Upper lobe of right lung (tissue), 1 donor: ENCODE measurements around the gene SECTM1. TPM values are rescaled to one million over a fixed set of nuclear protein-coding genes. Genes with fewer than 3 reads are reported as not detected.

Experiments used
- ATAC-seq: fragments of 200-7000 bp; cut with Tn5 transposase; one replicate; pipeline ENCODE4 v1.9.1; 2020; ENCODE audit warnings: mild to moderate bottlenecking, moderate library complexity
- DNase-seq: peaks from one replicate; pipeline ENCODE4 v3.0.0-alpha.2; 2020
- H3K27ac ChIP-seq: fragments of 200-600 bp; one replicate; pipeline ENCODE4 v1.8.0; 2022
- H3K27me3 ChIP-seq: fragments of 200-600 bp; one replicate; pipeline ENCODE4 v1.8.0; 2022; ENCODE audit warnings: mild to moderate bottlenecking
- H3K36me3 ChIP-seq: fragments of 200-600 bp; one replicate; pipeline ENCODE4 v1.8.0; 2022
- H3K4me1 ChIP-seq: fragments of 200-600 bp; one replicate; pipeline ENCODE4 v1.8.0; 2022
- H3K4me3 ChIP-seq: fragments of 200-600 bp; one replicate; pipeline ENCODE4 v1.8.0; 2022; ENCODE audit warnings: mild to moderate bottlenecking
- H3K9me3 ChIP-seq: fragments of 200-600 bp; one replicate; pipeline ENCODE4 v1.8.0; 2022
- intact Hi-C: fragments of 100-400 bp; cut with DNase I; formaldehyde crosslinking; loops from one replicate; pipeline ENCODE4 v1.11.0; 2022
- total RNA-seq: library from RNA; stranded (reverse); fragmentation: NEBNext Ultra II Directional; extraction: Animal tissue kit (Norgen Biotek cat#: 25700); gene quantifications from one replicate; pipeline ENCODE4 v1.2.1, GENCODE V29; 2021
- TF ChIP-seq, protein P1 (sequence below): fragments of 200-600 bp; IDR thresholded peaks from one replicate; pipeline ENCODE4 v1.8.0; 2022; ENCODE audit warnings: antibody characterized with exemption
- donor health status: DM: no; HTN: yes; CAD: no; lungs with severe emphysema.

Gene SECTM1
- total RNA-seq, 1 donor from 2014 or later: 26.4 TPM

- DNase-seq (peak; percentile 89), ATAC-seq (peak; percentile 91)
- Histone ChIP-seq H3K4me3 (no peak overlapping the region), H3K27ac (no peak overlapping the region), H3K36me3 (no peaks in the 10 kb centered on the region), H3K9me3 (no peaks in the 10 kb centered on the region), H3K27me3 (no peaks in the 10 kb centered on the region), H3K4me1 (peaks cover 21% of the 10 kb centered on the region)
- intact Hi-C loops: no loop called here
- TF ChIP-seq, protein P1, sequence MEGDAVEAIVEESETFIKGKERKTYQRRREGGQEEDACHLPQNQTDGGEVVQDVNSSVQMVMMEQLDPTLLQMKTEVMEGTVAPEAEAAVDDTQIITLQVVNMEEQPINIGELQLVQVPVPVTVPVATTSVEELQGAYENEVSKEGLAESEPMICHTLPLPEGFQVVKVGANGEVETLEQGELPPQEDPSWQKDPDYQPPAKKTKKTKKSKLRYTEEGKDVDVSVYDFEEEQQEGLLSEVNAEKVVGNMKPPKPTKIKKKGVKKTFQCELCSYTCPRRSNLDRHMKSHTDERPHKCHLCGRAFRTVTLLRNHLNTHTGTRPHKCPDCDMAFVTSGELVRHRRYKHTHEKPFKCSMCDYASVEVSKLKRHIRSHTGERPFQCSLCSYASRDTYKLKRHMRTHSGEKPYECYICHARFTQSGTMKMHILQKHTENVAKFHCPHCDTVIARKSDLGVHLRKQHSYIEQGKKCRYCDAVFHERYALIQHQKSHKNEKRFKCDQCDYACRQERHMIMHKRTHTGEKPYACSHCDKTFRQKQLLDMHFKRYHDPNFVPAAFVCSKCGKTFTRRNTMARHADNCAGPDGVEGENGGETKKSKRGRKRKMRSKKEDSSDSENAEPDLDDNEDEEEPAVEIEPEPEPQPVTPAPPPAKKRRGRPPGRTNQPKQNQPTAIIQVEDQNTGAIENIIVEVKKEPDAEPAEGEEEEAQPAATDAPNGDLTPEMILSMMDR: no peak
Measured at GRCh38 chr17:82281502-82282238, 51.9 kb downstream of the SECTM1 start.

DNA sequence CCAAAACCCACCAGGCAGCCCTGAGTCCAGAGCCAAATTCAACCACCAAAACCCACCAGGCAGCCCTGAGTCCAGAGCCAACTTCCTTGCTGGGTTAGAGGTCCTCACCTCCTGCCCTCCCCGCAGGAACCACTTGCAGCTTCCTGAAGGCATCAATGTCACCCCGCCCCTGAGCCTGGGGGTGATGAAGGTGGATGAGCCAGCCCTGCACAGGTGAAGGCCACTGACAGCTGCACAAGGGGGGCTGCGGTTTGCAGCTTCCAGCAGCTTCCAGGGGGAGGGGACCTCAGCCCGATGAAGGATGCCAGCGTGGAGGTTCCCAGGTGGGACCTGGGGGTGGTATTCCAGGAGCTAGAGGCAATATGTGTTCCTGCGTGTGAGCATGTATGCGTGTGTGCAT, 52.5 kb downstream of the SECTM1 start:
- intact Hi-C loops: no loop called here
- Histone ChIP-seq H3K27ac (no peak overlapping the region), H3K36me3 (no peaks in the 10 kb centered on the region), H3K9me3 (no peaks in the 10 kb centered on the region), H3K4me3 (no peak overlapping the region), H3K4me1 (peaks cover 21% of the 10 kb centered on the region), H3K27me3 (no peaks in the 10 kb centered on the region)
- ATAC-seq (no peak), DNase-seq (no peak)
- TF ChIP-seq, protein P1: no peak

DNA sequence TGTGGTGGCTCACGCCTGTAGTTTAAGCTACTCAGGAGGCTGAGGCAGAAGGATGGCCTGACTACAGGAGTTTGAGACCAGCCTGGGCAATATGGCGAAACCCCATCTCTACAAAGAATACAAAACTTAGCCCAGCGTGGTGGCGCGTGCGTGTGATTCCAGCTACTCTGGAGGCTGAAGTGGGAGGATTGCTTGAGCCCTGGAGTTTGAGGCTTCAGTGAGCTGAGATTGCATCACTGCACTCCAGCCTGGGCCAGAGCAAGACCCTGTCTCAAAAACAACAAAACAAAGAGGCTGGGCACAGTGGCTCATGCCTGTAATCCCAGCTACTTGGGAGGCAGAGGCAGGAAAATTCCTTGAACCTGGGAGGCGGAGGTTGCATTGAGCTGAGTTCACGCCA, 53.0 kb downstream of the SECTM1 start:
- TF ChIP-seq, protein P1: no peak
- Histone ChIP-seq H3K9me3 (no peaks in the 10 kb centered on the region), H3K36me3 (no peaks in the 10 kb centered on the region), H3K27ac (no peak overlapping the region), H3K27me3 (no peaks in the 10 kb centered on the region), H3K4me1 (peaks cover 21% of the 10 kb centered on the region), H3K4me3 (no peak overlapping the region)
- intact Hi-C loops: no loop called here
- ATAC-seq (no peak), DNase-seq (no peak)

- Histone ChIP-seq H3K36me3 (no peaks in the 10 kb centered on the region), H3K9me3 (no peaks in the 10 kb centered on the region), H3K4me3 (no peak overlapping the region), H3K27me3 (no peaks in the 10 kb centered on the region), H3K27ac (peak overlapping the region; percentile 47), H3K4me1 (peaks cover 25% of the 10 kb centered on the region)
- no peak for DNase-seq
- intact Hi-C loops: no loop called here
- TF ChIP-seq, protein P1: no peak
- peak; percentile 40 for ATAC-seq
Measured at GRCh38 chr17:82278786-82279391, 54.7 kb downstream of the SECTM1 start.

DNA sequence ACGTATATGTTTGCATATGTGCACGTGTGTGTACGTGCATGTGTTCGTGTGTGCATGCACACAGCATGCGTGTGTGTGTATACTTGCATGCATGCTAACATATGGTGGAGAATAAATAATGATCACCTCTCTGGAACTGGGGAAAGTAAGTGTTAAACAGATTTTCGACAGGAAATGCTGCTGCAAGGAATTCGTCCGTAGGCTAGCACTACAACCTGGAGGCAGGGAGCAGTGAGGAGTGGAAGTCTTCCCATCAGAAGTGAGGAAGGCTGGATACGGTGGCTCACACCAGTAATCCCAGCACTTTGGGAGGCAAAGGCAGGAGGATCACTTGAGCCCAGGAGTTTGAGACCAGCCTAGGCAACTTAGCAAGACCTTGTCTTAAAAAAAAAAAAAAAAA, 55.3 kb downstream of the SECTM1 start:
- intact Hi-C loops: no loop called here
- H3K27me3 ChIP-seq: no peaks in the 10 kb centered on the region
- no peaks in the 10 kb centered on the region for H3K9me3 ChIP-seq
- peaks cover 27% of the 10 kb centered on the region for H3K4me1 ChIP-seq
- H3K36me3 ChIP-seq: no peaks in the 10 kb centered on the region
- no peak for DNase-seq
- TF ChIP-seq, protein P1: no peak
- H3K4me3 ChIP-seq: no peak overlapping the region
- no peak for ATAC-seq
- H3K27ac ChIP-seq: no peak overlapping the region
